Measurements from ENCODE around the gene ABHD12. TPM values are rescaled to one million over a fixed set of nuclear protein-coding genes. Genes with fewer than 3 reads are reported as not detected.

ABHD12 gene
- total and polyA plus RNA-seq, 2 experiments from 2014 or later = 69.5 to 187 TPM

DNA sequence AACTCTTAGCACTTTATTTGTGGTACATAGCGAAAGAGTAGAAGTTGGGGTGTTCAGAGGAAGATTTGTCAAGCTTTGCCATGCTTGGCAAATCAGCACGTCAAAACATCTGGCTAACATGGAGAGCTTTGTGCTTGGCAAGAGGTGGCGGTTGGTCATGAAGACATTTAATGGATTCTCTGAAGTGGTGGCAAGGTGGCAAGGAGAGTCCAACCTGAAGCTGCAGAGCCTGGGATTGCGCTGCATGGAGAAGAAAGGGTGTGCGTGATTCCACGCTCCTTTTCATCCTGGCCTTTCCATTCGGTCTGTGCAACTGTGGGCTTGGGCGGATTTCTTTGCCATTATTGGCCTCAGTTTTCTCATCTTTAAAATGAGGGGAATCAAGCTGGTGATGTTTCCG, 139.6 kb downstream of the ABHD12 start:
- H4K20me1 ChIP-seq (ENCODE audit: insufficient read depth, poor library complexity, severe bottlenecking) = peaks cover 10% of the 10 kb centered on the region
- H3K4me3 ChIP-seq = no peak overlapping the region
- H3K27ac ChIP-seq = no peak overlapping the region
- WGBS (ENCODE audit: low lambda C conversion rate, missing lambda C conversion rate) = 95% methylated on average over 9 of the region's 9 CpGs
- H3K9me3 ChIP-seq (ENCODE audit: low read depth) = no peaks in the 10 kb centered on the region
- H3K4me2 ChIP-seq = peak overlapping the region; percentile 99
- peaks cover 34% of the 10 kb centered on the region for H3K4me1 ChIP-seq (ENCODE audit: insufficient read depth)
- H3K79me2 ChIP-seq = peaks cover 74% of the 10 kb centered on the region
- DNase-seq (ENCODE audit: low spot score) = peak; percentile 0
- no peak for TF ChIP-seq EZH2 (IDR thresholded peaks at IDR 0.05; ENCODE audit: borderline replicate concordance)
- TF ChIP-seq, protein P1, sequence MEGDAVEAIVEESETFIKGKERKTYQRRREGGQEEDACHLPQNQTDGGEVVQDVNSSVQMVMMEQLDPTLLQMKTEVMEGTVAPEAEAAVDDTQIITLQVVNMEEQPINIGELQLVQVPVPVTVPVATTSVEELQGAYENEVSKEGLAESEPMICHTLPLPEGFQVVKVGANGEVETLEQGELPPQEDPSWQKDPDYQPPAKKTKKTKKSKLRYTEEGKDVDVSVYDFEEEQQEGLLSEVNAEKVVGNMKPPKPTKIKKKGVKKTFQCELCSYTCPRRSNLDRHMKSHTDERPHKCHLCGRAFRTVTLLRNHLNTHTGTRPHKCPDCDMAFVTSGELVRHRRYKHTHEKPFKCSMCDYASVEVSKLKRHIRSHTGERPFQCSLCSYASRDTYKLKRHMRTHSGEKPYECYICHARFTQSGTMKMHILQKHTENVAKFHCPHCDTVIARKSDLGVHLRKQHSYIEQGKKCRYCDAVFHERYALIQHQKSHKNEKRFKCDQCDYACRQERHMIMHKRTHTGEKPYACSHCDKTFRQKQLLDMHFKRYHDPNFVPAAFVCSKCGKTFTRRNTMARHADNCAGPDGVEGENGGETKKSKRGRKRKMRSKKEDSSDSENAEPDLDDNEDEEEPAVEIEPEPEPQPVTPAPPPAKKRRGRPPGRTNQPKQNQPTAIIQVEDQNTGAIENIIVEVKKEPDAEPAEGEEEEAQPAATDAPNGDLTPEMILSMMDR (IDR thresholded peaks at IDR 0.05; ENCODE audit: poor library complexity) = no peak
- no peak for TF ChIP-seq EZH2phosphoT487 (IDR thresholded peaks at IDR 0.05; ENCODE audit: low read depth, severe bottlenecking, unreplicated experiment)
- no peaks in the 10 kb centered on the region for H3K27me3 ChIP-seq
- H2AFZ ChIP-seq = no peak overlapping the region
- no peaks in the 10 kb centered on the region for H3K36me3 ChIP-seq (replicated peaks; ENCODE audit: insufficient read depth, low read depth)
- H3K9me2 ChIP-seq (replicated peaks; ENCODE audit: insufficient read depth) = no peaks in the 10 kb centered on the region

- H3K27ac ChIP-seq = no peak overlapping the region
- WGBS (ENCODE audit: low lambda C conversion rate, missing lambda C conversion rate) = 74% methylated on average over 3 of the region's 3 CpGs
- peak overlapping the region; percentile 99 for H3K4me2 ChIP-seq
- no peak overlapping the region for H2AFZ ChIP-seq
- no peak overlapping the region for H3K4me3 ChIP-seq
- no peaks in the 10 kb centered on the region for H3K9me2 ChIP-seq (replicated peaks; ENCODE audit: insufficient read depth)
- TF ChIP-seq, protein P1 (IDR thresholded peaks at IDR 0.05; ENCODE audit: poor library complexity) = no peak
- no peak for TF ChIP-seq EZH2phosphoT487 (IDR thresholded peaks at IDR 0.05; ENCODE audit: low read depth, severe bottlenecking, unreplicated experiment)
- H3K27me3 ChIP-seq = no peaks in the 10 kb centered on the region
- no peaks in the 10 kb centered on the region for H3K36me3 ChIP-seq (replicated peaks; ENCODE audit: insufficient read depth, low read depth)
- H3K4me1 ChIP-seq (ENCODE audit: insufficient read depth) = peaks cover 34% of the 10 kb centered on the region
- H3K9me3 ChIP-seq (ENCODE audit: low read depth) = no peaks in the 10 kb centered on the region
- peaks cover 69% of the 10 kb centered on the region for H3K79me2 ChIP-seq
- DNase-seq (ENCODE audit: low spot score) = peak; percentile 3
- peaks cover 10% of the 10 kb centered on the region for H4K20me1 ChIP-seq (ENCODE audit: insufficient read depth, poor library complexity, severe bottlenecking)
Observed at GRCh38 chr20:25250508-25250907, 140.1 kb downstream of the ABHD12 start.

Small RNA genes within 50 kb of the gene (small RNA-seq; reads per million reads assigned to genes)
- gene AL121772.2 = not detected

Other genes with a start within 250 kb of the ABHD12 start
- 58.1 and 80.4 TPM in 2 replicates for gene ENTPD6, start 195.1 kb downstream of the ABHD12 start, total RNA-seq
- gene ENTPD6, start 195.1 kb downstream of the ABHD12 start, polyA plus RNA-seq = 87.1 and 92.0 TPM in 2 replicates
- gene PYGB, start 142.8 kb downstream of the ABHD12 start, total RNA-seq = 52.0 and 61.1 TPM in 2 replicates
- gene PYGB, start 142.8 kb downstream of the ABHD12 start, polyA plus RNA-seq = 35.0 and 45.3 TPM in 2 replicates
- gene GINS1, start 16.8 kb upstream of the ABHD12 start, total RNA-seq = 4.9 and 6.5 TPM in 2 replicates
- 3.5 and 7.6 TPM in 2 replicates for gene GINS1, start 16.8 kb upstream of the ABHD12 start, polyA plus RNA-seq
- 23.2 and 27.1 TPM in 2 replicates for gene NINL, start 194.7 kb upstream of the ABHD12 start, total RNA-seq
- gene NINL, start 194.7 kb upstream of the ABHD12 start, polyA plus RNA-seq = 24.5 and 31.7 TPM in 2 replicates
- gene NANP, start 233.2 kb upstream of the ABHD12 start, total RNA-seq = 7.1 and 8.5 TPM in 2 replicates
- gene NANP, start 233.2 kb upstream of the ABHD12 start, polyA plus RNA-seq = 3.7 and 5.4 TPM in 2 replicates